IPS-NIHi7 (cell line): ENCODE results near the gene CEP78.

Source experiments
- DNase-seq: peaks from one replicate; pipeline ENCODE4 v3.0.0; 2012; ENCODE audit warnings: mixed read lengths; ENCODE audit errors: extremely low spot score

CEP78 gene

DNA sequence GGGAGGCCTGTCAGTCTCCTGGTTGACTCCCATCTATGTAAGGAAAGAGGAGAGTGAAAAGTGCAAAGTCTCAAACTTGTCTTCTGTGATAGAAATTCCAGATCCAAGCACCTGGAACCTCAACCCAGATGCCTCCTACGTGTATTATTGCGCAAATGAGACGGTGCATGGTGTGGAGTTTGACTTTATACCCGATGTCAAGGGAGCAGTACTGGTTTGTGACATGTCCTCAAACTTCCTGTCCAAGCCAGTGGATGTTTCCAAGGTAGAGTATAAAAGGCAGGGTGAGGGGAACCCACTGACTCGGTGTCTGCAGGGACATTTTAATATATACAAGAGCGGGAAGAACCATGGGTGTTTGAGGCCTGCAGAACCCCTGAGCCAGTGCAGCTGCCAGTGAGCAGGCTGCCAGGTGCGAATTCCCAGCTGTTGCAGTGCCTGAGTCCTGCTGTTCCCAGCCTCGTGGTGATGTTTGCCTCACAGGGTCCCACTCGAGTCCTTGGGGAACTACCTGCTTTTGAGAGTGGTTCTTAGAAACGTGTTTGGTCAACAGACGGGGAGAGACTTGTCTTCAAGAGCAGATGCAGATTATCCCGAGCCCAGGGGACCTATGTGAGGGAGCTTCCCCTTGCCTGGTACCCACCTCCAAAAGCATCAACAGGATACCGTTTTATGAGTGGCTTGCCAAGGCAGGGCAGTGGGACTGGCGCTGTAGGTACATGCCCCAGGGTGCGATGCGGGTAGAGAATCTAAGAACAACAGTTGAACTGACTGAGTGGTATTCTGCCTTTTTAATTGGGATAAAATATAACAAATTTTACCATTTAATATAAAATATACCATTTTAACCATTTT is 70.6 kb downstream of the CEP78 start:
- no peak for DNase-seq

DNA sequence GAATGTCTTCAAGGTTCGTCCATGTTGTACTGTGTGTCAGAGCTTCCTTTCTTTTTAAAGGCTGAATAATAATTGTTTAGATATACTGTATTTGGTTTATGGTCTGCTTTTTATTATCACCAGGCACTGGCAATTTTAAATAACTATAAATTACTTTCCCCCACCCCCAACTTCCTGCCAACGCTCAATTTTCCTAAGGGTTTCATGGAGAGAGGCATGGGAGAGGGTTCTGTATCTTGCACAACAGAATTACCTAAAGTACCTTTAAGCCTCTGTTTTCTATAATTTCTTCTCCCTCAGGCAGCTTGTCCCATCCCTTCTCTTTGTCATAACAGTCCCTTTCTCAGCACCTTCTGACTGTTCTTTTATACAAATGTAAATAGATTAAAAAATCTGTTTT is 71.5 kb downstream of the CEP78 start:
- DNase-seq = no peak

DNA sequence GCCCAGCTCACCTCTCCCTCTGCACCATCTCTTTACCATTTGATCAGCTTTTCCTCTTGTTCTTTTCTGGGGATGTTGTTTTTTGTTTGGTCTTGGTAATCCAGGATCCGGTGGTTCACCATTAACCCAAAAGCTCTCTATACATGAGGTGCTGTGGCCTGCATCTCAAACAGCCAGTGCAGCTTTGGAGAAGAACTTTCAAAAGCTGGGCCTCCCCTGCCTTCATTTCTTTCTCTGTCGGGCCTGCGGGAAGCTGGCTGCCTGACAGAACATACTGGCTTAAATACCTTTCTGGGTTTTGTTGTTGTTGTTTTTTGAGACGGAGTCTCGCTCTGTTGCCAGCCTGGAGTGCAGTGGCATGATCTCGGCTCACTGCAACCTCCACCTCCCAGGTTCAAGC is 73.2 kb downstream of the CEP78 start:
- DNase-seq = no peak

DNA sequence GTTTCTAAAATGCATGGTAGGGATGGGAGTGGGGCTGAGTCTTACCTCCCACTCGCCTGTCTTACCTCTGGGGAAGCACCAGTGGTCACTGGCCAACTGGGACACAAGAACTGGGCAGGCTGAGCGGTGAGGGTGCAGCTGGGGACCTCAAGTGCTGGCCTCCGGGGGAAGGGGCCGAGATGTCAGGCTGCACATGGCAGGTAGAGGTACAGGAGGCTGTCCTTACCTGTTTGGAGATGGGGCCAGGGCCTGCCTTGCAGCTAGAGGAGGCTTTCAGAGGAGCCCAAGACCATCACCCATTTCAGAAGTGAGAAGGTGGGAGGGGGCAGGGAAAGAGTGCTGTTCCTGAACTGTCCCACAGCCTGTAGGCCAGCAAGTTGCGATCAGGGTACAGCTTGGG is 75.2 kb downstream of the CEP78 start:
- DNase-seq = no peak

DNA sequence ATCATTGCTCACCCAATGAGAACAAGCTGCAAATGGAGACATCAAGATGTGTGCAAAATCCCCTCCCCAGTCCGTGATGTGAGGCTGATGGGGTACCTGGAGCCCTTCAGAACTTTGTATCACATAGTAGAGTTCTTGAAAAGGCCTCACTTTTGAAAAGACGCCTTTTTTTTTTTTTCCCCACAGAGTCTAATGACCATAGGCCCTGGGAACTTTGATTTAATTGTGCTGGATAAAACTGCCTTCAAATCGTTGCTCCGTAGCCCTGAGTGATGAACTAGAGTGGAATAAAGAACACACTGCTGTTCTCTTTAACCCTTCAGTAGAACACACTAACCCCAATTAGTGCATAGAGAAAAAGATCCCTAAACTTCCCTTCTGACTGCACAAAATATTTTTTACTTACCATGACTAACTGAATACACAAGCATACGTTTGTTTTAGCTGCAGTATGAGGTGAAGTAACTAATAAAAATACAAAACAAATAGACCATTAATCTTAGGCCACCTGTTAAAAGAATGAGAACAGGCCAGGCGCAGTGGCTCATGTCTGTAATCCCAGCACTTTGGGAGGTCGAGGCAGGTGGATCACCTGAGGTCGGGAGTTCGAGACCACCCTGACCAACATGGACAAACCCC is 76.1 kb downstream of the CEP78 start:
- DNase-seq = no peak

DNA sequence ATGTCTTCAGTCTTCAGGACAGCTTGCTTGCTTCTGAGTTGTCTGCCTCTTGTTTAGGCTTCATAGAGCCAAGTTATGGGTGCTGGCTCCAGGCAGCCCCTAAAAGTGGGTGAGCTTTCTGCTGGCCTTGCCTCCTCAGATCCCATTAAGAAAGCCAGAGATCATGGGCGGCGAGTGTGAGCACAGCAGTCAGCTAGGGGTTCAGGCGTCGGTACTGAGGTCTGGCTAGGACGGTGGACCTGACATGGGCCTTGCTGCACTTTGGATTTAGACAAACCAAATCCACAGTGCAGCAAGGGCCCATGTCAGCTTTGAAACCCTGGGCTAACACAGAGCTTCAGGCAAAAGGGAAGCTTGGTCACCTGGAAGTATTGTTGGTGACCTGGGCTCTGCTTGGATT is 78.7 kb downstream of the CEP78 start:
- DNase-seq = no peak

DNA sequence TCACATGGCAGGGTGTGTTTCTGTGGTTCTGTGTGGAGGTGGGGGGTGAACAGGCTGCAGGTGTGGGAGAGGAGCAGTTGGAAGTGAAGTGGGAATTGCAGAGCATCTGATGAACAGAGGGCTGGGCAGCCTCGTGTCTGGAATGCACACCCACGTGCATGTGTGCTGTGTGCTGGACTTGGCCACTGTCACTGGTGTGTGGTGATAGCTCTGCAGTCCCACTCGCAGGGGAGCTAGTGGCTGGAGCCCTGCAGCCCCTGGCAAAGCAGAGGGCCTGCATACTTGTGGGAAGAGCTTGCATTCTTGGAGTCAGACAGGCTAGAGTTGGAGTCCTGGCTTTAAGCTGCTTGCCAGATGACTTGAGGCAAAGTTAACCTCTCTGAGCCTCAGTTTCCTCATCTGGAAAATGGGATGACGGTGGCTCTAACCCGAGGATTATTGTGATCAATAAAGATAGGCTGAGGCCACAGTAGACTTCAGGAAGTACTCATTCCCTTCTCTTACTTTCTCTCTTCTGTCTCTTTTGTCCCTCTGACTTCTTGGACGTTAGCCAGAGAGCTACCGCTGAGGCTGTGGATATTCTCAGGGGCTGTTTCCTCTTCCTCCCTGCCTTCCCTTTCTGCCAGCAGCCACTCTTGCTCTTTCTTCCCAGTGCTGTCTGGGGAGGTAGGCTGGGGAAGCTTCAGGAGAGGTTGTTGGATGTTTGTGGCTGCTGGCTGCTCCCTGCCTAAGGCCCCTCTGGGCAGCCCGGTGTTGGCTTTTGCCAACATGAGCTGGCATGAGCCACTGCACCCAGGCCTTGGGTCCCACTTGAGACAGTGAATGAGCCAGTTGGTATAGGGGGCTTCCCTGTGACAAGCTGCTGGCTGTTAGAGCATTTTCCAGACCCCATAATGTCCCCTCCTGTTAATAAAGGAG is 79.3 kb downstream of the CEP78 start:
- no peak for DNase-seq

DNA sequence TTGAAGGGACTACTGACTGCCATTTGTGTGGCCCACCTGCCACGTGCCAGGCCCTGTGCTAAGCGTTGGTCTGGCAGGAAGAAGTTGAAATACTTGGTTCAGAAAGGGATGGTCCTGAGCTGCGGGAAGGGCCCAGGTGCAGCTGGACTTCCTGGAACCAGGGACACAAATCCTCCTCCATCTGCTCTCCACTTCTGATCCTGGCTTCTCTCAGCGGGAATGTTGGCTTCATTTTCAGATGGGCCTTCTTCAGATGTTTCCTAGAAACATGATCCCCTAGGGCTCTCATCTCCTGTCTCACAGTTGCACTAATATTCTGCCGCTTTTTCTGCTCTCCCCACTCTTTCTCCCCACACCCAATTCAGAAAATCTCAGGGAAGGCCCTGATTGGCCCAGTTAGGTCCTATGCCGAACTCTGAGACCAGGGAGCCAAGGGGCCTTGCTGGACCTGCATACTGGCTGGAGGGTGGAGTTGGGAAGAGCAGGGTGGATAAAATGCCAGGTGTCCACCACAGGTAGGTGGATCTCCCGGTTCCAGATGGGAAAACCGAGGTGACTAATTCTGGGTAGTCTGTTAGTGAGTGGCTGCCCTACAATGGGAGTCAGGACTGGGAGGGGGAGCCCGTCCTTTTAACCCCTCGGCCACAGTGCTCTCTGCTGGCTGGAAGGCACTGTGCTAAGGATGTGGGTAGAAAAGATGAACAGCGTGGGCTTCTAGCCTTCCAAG is 80.5 kb downstream of the CEP78 start:
- DNase-seq = peak; percentile 46

DNA sequence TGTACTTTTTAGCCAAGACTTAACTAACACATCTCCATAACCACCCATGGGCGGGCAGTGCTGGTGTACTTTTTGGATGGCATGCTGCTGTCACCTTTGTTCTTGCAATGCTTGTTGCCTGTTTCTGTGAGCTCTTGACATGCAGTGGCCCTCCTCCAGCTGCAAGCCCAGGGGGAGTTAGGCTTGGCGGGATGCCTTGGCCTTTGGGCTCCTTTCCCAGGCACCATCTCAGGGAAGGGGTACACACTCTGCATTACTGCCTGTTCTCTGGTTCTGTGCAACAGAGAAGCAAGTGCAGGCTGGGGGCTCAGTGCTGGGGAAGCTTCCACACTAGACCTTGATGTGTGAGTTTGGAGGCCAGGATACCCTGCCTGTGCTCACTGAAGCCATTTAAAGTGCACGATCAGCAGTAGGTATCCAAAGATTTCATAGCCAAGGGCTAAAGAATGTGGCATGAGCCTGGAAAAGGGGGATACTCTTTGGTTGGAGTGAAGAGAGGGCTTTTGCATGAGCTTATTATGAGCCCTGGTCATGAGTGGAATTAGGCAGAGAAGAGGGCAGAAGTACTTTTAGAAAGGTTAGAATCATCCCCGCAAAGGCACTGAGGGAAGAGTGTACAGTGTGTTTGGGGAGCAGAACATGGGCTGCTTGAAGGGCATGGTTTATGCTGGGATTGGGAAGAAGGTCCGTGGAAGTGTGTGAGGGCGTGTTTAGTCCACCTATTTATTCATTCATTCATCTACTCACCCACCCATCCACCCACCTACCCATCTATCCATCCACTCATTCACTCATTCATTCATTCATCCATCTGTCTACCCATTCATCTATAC is 83.5 kb downstream of the CEP78 start:
- DNase-seq = no peak

DNA sequence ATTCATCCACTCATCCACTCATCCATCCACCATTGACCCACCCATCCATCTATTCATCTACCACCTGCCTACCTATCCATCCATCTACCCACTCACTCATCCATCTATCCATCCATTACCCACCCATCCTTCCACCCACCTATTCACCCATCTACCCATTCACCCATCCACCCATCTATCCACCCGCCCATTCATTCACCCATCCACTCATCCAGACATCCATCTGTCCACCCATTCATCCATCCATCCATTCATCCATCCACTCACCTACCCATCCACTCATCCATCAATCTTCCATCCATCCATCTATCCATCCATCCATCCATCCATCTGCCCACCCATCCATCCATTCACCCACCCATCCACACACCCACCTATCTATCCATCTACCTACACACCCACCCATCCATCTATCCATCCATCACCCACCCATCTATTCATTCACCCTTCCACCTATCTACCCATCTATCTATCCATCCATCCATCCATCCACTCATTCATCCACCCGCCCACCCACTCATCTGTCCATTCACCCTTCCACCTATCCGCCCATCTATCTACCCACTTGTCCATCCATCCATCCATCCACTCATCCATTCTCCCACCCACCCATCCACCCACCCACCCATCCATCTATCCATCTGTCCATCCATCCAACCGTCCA is 84.3 kb downstream of the CEP78 start:
- no peak for DNase-seq

DNA sequence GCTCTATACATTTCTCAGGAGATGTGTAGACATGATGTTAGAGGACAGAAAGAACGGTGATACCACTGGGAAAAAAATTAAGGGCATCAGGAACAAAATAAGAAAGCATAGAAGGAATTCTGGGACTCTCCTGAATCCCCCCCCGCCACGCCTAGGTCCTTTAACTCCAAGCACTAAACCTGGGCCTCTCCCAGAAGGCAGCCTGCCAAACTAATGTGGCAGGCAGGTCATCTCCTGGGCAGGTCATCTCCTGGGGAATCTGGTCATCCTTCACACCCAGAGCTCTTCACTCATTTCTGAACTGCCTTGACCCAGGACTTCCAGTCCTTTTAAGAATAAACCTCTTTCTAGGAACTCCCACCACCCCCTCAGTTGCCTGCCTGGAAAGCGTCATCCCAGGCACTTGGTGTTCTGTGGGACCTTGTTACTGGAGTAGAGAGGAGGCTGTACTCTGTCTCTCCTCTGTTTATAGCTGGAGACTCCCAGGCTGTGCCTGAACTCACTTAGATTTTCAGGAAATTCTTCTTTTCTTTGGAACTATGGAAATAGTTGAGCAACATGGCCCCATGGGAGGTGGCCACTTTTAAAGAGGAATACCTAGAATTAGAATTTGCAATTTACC is 85.1 kb downstream of the CEP78 start:
- no peak for DNase-seq

DNA sequence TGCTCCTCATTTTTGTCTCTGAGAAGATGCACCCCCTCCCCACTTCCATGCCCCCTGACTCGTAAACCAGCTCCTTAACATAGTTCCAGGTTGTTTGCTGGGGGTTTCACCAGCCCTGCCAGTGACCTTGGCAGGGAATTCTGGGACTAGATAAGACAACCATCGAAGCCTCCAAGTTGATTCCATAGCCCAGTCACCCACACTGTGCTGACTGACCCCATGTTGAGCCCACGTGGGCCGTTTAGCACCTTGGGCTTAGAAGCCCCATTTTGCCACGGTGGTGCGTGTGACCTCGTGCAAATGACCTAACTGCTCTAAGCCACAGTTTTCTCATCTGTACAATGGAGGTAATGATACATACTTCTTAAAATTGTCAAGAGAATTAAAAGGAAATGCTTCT is 85.6 kb downstream of the CEP78 start:
- DNase-seq = no peak

DNA sequence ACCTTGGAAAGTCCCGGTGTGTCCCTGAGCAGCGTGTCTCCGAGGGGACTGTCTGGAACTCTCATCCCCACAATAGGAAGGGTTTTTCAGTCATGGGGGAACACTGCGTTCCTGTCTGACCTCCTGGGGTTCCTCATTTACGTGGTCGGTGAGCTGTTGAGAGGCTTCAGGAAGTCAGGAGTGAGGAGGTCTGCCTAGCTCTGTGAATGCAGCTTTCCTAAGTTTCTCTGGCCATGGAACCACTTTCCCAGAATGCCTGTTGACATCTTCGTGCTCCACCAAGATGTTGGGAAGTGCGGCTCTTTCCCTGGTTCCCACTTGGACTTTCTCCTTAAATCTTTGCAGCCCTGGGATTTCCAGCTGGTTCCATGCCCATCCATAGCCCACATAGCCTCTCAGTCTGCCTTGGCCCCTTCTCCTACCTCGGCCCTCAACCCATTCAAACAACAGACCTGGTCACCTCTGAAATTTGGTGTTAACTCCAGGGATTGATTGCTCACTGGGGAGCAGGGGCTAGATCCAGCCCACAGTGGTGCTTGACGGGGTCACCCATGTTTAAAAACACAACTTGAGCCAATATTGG is 88.3 kb downstream of the CEP78 start:
- DNase-seq = no peak

DNA sequence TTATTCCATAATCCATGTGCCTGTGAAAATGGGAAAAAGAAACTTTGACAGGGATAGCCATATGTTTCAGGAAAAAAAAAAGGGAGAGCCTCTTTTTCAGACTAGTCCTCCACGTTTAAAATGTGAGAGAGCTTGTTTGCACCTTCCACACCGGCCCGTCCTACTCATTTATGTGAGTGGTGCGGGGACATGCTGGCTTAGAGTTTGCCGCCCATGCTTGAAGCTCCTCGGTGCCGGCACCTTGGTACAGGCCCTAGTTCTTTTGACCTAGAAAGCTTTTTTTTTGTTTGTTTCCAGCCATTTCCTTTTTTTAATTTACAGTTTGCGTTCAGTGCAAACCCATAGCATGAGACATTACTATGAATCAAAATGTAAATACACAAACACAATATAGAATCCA is 88.8 kb downstream of the CEP78 start:
- DNase-seq = no peak

DNA sequence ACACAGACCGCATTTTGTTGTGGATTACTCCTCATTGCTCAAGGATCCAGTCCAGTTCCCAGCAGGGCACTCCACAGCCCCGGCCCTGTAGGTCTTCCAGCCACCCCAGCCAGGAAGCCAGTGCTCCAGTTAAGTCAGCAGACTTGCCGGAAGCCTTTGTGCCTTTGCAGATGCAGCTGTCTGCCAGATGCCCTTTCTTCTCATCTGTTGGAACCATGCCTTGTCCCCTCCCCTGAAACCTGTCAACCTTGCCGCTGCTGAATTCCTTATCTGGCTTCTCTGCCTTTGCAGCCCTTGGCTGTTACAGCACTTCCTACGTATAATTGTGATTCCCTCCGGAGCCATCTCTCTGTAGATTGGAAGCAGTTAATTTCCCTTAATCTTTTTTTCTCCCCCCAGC is 89.5 kb downstream of the CEP78 start:
- DNase-seq = peak; percentile 22

DNA sequence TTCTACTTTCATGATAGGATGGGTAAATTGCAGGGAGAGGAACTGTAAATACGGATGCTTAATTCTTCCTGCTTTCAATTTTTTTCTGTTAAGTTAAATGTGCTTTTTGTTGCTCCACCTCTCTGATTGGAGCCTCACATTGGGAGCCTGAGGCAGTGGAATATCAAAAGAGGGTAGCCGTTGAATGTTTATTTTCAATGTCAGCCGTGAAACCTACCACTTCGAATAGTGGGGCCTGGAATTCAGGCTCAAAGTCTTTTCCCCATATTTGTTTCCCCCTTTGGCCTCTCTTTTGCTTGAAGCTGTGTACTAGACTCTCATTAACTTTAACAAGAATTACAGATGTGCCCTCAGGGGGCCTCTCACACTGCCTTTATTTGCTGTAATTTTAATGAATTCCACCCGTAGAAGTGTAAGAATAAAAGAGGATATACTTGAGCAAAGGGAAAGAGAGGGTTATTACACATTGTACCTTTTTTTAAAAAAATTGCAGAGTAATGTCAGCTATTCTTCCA is 90.0 kb downstream of the CEP78 start:
- no peak for DNase-seq

DNA sequence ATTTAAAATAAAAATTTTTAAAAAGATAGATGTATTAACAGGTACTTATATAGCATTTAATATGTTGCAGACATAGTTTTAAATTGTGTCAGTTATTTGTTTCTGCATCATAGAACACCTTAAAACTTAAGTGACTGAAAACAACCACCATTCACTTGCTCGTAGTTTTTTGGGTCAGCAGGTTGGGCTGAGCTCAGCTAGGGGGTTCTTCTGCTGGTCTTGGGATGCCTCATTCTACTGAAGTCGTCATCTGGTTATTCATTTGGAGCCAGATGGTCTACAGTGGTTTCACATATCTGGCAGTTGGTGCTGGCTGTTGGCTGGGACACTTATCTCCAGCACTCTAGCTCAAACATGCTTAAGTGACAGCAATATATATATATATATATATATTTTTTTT is 90.7 kb downstream of the CEP78 start:
- no peak for DNase-seq
